ENCODE measurements around the gene ING4. TPM values are rescaled to one million over a fixed set of nuclear protein-coding genes. Genes with fewer than 3 reads are reported as not detected.
"Not testable (repeated sequence)": the region's sequence is repeated elsewhere in the genome, so short reads cannot be mapped to it uniquely, and the experiment has no call there.

The ING4 gene
- polyA plus RNA-seq, 1 of the 3 experiments (the other 2 are of a cell fraction), result 96.5 TPM

DNA sequence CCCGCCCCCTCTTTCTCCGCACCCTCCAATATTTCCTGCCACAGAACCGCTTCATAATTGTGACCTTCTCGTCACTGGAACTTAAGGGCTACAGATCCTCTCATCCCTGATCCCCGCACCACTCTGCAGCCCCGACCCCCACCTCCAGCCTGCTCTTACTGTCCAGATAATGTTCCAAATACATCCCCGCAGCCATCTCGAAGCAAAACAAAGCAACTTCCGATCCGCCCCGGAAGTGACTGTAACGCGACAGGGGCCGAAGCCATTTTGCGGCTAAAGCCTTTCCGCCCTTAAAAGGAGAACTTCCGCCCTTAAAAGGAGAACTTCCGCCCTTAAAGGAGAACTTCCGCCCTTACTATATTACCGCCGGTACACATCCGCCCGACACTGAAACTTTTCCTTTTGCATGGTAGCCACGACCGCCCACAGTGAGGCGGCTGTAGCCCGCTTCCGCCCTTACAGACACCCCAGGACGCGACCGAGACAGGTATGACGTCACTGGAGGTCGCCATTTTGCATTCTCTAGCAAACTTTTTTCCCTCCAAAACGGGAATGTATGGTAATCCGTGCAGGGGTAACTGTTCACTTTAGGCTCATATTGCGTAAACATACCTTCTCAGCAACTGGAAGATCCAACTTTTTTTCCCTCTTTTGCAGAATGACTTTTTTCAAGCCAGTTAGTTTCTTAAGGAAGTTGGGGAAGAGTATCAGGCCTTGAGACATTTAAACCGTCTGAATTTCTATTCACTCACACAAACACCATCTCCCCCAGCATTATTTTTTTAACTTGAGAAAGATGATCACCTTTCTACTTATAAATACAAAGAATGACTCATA, at the start of gene ING4 (continued):
- TF ChIP-seq CHD2 (IDR thresholded peaks at IDR 0.05; ENCODE audit: low read length, partially characterized antibody), result peak; percentile 92
- TF ChIP-seq TAF1 (IDR thresholded peaks at IDR 0.05; ENCODE audit: borderline replicate concordance, low read depth, low read length), result peak; percentile 68; the same call in 1 of the 2 replicates
- TF ChIP-seq RAD21 (IDR thresholded peaks at IDR 0.05; ENCODE audit: low read length), result no peak
- TF ChIP-seq POLR2AphosphoS5 (IDR thresholded peaks at IDR 0.05; ENCODE audit: low read depth, low read length), result peak; percentile 86
- TF ChIP-seq YY1 (IDR thresholded peaks at IDR 0.05; ENCODE audit: low read depth), result peak; percentile 94
- TF ChIP-seq, protein P1, sequence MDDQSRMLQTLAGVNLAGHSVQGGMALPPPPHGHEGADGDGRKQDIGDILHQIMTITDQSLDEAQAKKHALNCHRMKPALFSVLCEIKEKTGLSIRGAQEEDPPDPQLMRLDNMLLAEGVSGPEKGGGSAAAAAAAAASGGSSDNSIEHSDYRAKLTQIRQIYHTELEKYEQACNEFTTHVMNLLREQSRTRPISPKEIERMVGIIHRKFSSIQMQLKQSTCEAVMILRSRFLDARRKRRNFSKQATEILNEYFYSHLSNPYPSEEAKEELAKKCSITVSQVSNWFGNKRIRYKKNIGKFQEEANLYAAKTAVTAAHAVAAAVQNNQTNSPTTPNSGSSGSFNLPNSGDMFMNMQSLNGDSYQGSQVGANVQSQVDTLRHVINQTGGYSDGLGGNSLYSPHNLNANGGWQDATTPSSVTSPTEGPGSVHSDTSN (IDR thresholded peaks at IDR 0.05), result peak; percentile 29; the same call in 1 of the 2 replicates
- TF ChIP-seq TCF12 (IDR thresholded peaks at IDR 0.05), result 0 out of 2 replicates have a peak, but pooled peaks have one; percentile 37
- no peak for TF ChIP-seq GATA2 (CRISPR knock-in tag; IDR thresholded peaks at IDR 0.05)
- TF ChIP-seq RCOR1 (IDR thresholded peaks at IDR 0.05; ENCODE audit: low read length), result peak; percentile 67; the same call in 1 of the 2 replicates

DNA sequence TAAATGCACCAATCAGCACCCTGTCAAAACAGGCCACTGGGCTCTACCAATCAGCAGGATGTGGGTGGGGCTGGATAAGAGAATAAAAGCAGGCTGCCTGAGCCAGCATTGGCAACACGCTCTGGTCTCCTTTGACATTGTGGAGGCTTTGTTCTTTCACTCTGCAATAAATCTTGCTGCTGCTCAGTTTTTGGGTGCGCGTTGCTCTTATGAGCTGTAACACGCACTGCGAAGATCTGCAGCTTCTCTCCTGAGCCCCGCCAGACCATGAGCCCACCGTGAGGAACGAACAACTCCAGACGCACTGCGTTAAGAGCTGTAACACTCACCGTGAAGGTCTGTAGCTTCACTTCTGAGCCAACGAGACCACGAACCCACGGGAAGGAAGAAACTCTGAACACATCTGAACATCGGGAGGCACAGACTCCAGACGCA, 46.1 kb upstream of the ING4 start:
- WGBS (ENCODE audit: low lambda C conversion rate), result 85% methylated on average over 16 of the region's 16 CpGs
- no peak overlapping the region for H3K9ac ChIP-seq
- H3F3A ChIP-seq (replicated peaks; ENCODE audit: insufficient read depth), result no peaks in the 10 kb centered on the region
- no peaks in the 10 kb centered on the region for H3K9me2 ChIP-seq
- H2AFZ ChIP-seq (ENCODE audit: low read depth), result no peak overlapping the region
- no peaks in the 10 kb centered on the region for H3K36me3 ChIP-seq (replicated peaks in 1 of 2; ENCODE audit: control insufficient read depth in 1 of 2, insufficient read depth in 2 of 2, low read length in 1 of 2)
- no peak overlapping the region for H3K27ac ChIP-seq (ENCODE audit: low read depth in 2 of 2, low read length in 1 of 2)
- no peak for DNase-seq
- H3K4me2 ChIP-seq, result no peak overlapping the region
- H3K4me1 ChIP-seq (ENCODE audit: control insufficient read depth in 1 of 2, insufficient read depth in 2 of 2, low read depth in 1 of 2, low read length in 1 of 2), result no peaks in the 10 kb centered on the region
- H4K20me1 ChIP-seq (ENCODE audit: insufficient read depth), result no peaks in the 10 kb centered on the region
- H3K4me3 ChIP-seq (ENCODE audit: low read depth in 2 of 2, low read length in 1 of 2), result no peak overlapping the region
- POLR2A ChIA-PET, result no interaction called here
- CTCF ChIA-PET, result no interaction called here
- no peaks in the 10 kb centered on the region for H3K79me2 ChIP-seq (ENCODE audit: insufficient read depth)
- no peaks in the 10 kb centered on the region for H3K27me3 ChIP-seq (ENCODE audit: insufficient read depth)
- TF ChIP-seq JUND (IDR thresholded peaks at IDR 0.05) (no peak), FOXM1 (IDR thresholded peaks at IDR 0.05; ENCODE audit: low read depth) (no peak), YY1 (IDR thresholded peaks at IDR 0.05; ENCODE audit: low read depth) (no peak), ELF1 (IDR thresholded peaks at IDR 0.05) (no peak), TCF12 (IDR thresholded peaks at IDR 0.05) (no peak), RAD21 (IDR thresholded peaks at IDR 0.05; ENCODE audit: low read length) (no peak), SIN3A (IDR thresholded peaks at IDR 0.05; ENCODE audit: borderline replicate concordance, low read depth, low read length) (no peak), RCOR1 (IDR thresholded peaks at IDR 0.05; ENCODE audit: low read length) (no peak), POLR2AphosphoS5 (IDR thresholded peaks at IDR 0.05; ENCODE audit: low read depth, low read length) (no peak), EZH2phosphoT487 (IDR thresholded peaks at IDR 0.05; ENCODE audit: borderline replicate concordance, low read depth) (no peak), GABPA (IDR thresholded peaks at IDR 0.05; ENCODE audit: low read depth) (no peak), FOSL2 (IDR thresholded peaks at IDR 0.05; ENCODE audit: borderline replicate concordance, low read depth) (no peak), FOXJ3 (CRISPR knock-in tag; IDR thresholded peaks at IDR 0.05) (no peak), TEAD4 (IDR thresholded peaks at IDR 0.05; ENCODE audit: borderline replicate concordance, insufficient read depth) (no peak)
- TF ChIP-seq, protein P1 (IDR thresholded peaks at IDR 0.05), result no peak
- TF ChIP-seq, protein P2, sequence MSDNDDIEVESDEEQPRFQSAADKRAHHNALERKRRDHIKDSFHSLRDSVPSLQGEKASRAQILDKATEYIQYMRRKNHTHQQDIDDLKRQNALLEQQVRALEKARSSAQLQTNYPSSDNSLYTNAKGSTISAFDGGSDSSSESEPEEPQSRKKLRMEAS (IDR thresholded peaks at IDR 0.05; ENCODE audit: low read depth), result no peak
- TF ChIP-seq, protein P3, sequence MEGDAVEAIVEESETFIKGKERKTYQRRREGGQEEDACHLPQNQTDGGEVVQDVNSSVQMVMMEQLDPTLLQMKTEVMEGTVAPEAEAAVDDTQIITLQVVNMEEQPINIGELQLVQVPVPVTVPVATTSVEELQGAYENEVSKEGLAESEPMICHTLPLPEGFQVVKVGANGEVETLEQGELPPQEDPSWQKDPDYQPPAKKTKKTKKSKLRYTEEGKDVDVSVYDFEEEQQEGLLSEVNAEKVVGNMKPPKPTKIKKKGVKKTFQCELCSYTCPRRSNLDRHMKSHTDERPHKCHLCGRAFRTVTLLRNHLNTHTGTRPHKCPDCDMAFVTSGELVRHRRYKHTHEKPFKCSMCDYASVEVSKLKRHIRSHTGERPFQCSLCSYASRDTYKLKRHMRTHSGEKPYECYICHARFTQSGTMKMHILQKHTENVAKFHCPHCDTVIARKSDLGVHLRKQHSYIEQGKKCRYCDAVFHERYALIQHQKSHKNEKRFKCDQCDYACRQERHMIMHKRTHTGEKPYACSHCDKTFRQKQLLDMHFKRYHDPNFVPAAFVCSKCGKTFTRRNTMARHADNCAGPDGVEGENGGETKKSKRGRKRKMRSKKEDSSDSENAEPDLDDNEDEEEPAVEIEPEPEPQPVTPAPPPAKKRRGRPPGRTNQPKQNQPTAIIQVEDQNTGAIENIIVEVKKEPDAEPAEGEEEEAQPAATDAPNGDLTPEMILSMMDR (IDR thresholded peaks at IDR 0.05), result no peak
- no peaks in the 10 kb centered on the region for H3K9me3 ChIP-seq

DNA sequence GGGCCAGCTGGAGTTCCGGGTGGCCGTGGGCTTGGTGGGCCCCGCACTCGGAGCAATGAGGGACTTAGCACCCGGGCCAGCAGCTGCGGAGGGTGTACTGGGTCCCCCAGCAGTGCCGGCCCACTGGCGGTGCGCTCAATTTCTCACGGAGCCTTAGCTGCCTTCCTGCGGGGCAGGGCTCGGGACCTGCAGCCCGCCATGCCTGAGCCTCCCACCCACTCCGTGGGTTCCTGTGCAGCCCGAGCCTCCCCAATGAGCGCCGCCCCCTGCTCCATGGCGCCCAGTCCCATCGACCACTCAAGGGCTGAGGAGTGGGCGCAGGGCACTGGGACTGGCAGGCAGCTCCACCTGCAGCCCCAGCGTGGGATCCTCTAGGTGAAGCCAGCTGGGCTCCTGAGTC, 45.4 kb upstream of the ING4 start:
- H3K27ac ChIP-seq (ENCODE audit: low read depth in 2 of 2, low read length in 1 of 2); H3K36me3 ChIP-seq (replicated peaks in 1 of 2; ENCODE audit: control insufficient read depth in 1 of 2, insufficient read depth in 2 of 2, low read length in 1 of 2); H2AFZ ChIP-seq (ENCODE audit: low read depth); H3K79me2 ChIP-seq (ENCODE audit: insufficient read depth); DNase-seq; H3K27me3 ChIP-seq (ENCODE audit: insufficient read depth); H4K20me1 ChIP-seq (ENCODE audit: insufficient read depth); H3K9me2 ChIP-seq; H3K4me1 ChIP-seq (ENCODE audit: control insufficient read depth in 1 of 2, insufficient read depth in 2 of 2, low read depth in 1 of 2, low read length in 1 of 2); H3K9me3 ChIP-seq; POLR2A ChIA-PET; H3K4me2 ChIP-seq; H3K4me3 ChIP-seq (ENCODE audit: low read depth in 2 of 2, low read length in 1 of 2); H3K9ac ChIP-seq; CTCF ChIA-PET; H3F3A ChIP-seq (replicated peaks; ENCODE audit: insufficient read depth): not testable (repeated sequence)
- 70% methylated on average over 2 of the region's 21 CpGs for WGBS (ENCODE audit: low lambda C conversion rate)

Data from SK-N-SH (cell line).